H1 (cell line): ENCODE data around the gene TSEN34. TPM values are rescaled to one million over a fixed set of nuclear protein-coding genes. Genes with fewer than 3 reads are reported as not detected.

ENCODE experiments used
- CTCF ChIA-PET: fragments of 300-600 bp; sonication (Branson Sonifier 250); formaldehyde crosslinking; loops from one replicate; lab custom pipeline; 2021; ENCODE audit not compliant: partially characterized antibody; lab: Charles Lee
- POLR2A ChIA-PET: fragments of 300-600 bp; sonication (Branson Sonifier 250); formaldehyde crosslinking; loops from one replicate; lab custom pipeline; 2021; ENCODE audit warnings: inconsistent platforms; ENCODE audit not compliant: partially characterized antibody; lab: Charles Lee
- DNase-seq, 2 experiments: peaks; one replicate each; pipeline versions ENCODE4 v3.0.0 to v3.0.0-alpha.2; 2010 to 2022; ENCODE audit warnings: low spot score in 2 of 2, low read depth in 1 of 2, mixed read lengths in 1 of 2
- FAIRE-seq: peaks from 2 replicates; lab custom pipeline; 2011; peaks lifted over from hg19 to GRCh38; lab: Jason Lieb, UNC
- H2AFZ ChIP-seq: 2 replicates; pipeline ENCODE4 v1.8.1; 2012; ENCODE audit warnings: low read length, inconsistent platforms
- H2AK5ac ChIP-seq: 2 replicates; pipeline ENCODE4 v1.6.1; 2013; ENCODE audit warnings: low read depth, low read length
- H2BK120ac ChIP-seq: replicated peaks from 2 replicates; pipeline ENCODE3; 2013; ENCODE audit warnings: low read depth, low read length, inconsistent platforms
- H2BK12ac ChIP-seq: 2 replicates; pipeline ENCODE4 v1.6.1; 2013; ENCODE audit warnings: low read depth, low read length
- H2BK15ac ChIP-seq: 2 replicates; pipeline ENCODE4 v1.6.1; 2013; ENCODE audit warnings: low read length
- H2BK20ac ChIP-seq: 2 replicates; pipeline ENCODE4 v1.6.1; 2013; ENCODE audit warnings: low read length
- H2BK5ac ChIP-seq: 2 replicates; pipeline ENCODE4 v1.6.1; 2013; ENCODE audit warnings: low read depth, low read length
- H3K14ac ChIP-seq: 2 replicates; pipeline ENCODE4 v1.6.1; 2013; ENCODE audit warnings: inconsistent platforms; ENCODE audit not compliant: insufficient read length
- H3K18ac ChIP-seq: 2 replicates; pipeline ENCODE4 v1.6.1; 2013; ENCODE audit warnings: low read length; ENCODE audit errors: extremely low read depth
- H3K23ac ChIP-seq: 2 replicates; pipeline ENCODE4 v1.6.1; 2013; ENCODE audit warnings: inconsistent platforms; ENCODE audit not compliant: insufficient read length
- H3K23me2 ChIP-seq: 2 replicates; pipeline ENCODE4 v1.6.1; 2013; ENCODE audit warnings: low read depth, low read length
- H3K27ac ChIP-seq: 2 replicates; pipeline ENCODE4 v1.6.1; 2011; ENCODE audit warnings: low read depth, low read length, inconsistent platforms
- H3K27me3 ChIP-seq, 4 experiments: replicated peaks in 1 of 4; 1 replicate in 1 of 4; 2 replicates in 3 of 4; pipeline versions ENCODE4 v1.6.1 to v1.8.1; 2011 to 2013; ENCODE audit warnings: low read length in 3 of 4, mild to moderate bottlenecking in 3 of 4, inconsistent platforms in 2 of 4, mixed read lengths in 2 of 4, moderate library complexity in 1 of 4; ENCODE audit not compliant: control insufficient read depth in 3 of 4, insufficient read depth in 3 of 4; ENCODE audit errors: extremely low read depth in 1 of 4
- H3K36me3 ChIP-seq, 4 experiments: 2 replicates each; pipeline versions ENCODE4 v1.6.1 to v1.8.1; 2011 to 2013; ENCODE audit warnings: mild to moderate bottlenecking in 4 of 4, low read length in 3 of 4, moderate library complexity in 2 of 4, control low read depth in 1 of 4, inconsistent platforms in 1 of 4; ENCODE audit not compliant: insufficient read depth in 4 of 4, control insufficient read depth in 2 of 4
- H3K4ac ChIP-seq: replicated peaks from 2 replicates; pipeline ENCODE3; 2013; ENCODE audit warnings: low read length, low read depth, mixed read lengths, inconsistent platforms; ENCODE audit not compliant: insufficient read length
- H3K4me1 ChIP-seq, 4 experiments: replicated peaks in 1 of 4; 1 replicate in 1 of 4; 2 replicates in 3 of 4; pipeline versions ENCODE4 v1.6.1 to v1.8.1; 2011 to 2013; ENCODE audit warnings: low read length in 3 of 4, inconsistent platforms in 2 of 4, mixed read lengths in 1 of 4; ENCODE audit not compliant: insufficient read depth in 4 of 4, control insufficient read depth in 3 of 4
- H3K4me2 ChIP-seq, 2 experiments: 2 replicates each; pipeline versions ENCODE4 v1.6.1 to v1.8.1; 2011 to 2013; ENCODE audit warnings: low read depth in 2 of 2, low read length in 2 of 2, control low read depth in 1 of 2, inconsistent platforms in 1 of 2, mild to moderate bottlenecking in 1 of 2; ENCODE audit not compliant: insufficient read depth in 1 of 2
- H3K4me3 ChIP-seq, 4 experiments: fragments of 200-600, 300-600 bp in 1 of 4; sonication (generic), shearing (Covaris generic), sonication (Bioruptor Twin) in 1 of 4; 2 replicates each; pipeline versions ENCODE4 v1.5.1 to v1.8.1; 2011 to 2016; ENCODE audit warnings: low read length in 4 of 4, low read depth in 3 of 4, control low read depth in 2 of 4, inconsistent platforms in 2 of 4, mild to moderate bottlenecking in 2 of 4, mixed read lengths in 1 of 4, moderate library complexity in 1 of 4; ENCODE audit not compliant: insufficient read depth in 2 of 4; ENCODE audit errors: extremely low read depth in 1 of 4
- H3K56ac ChIP-seq: replicated peaks from 2 replicates; pipeline ENCODE3; 2013; ENCODE audit warnings: low read depth, mild to moderate bottlenecking, mixed read lengths, low read length, inconsistent platforms; ENCODE audit not compliant: insufficient read length
- H3K79me1 ChIP-seq: 2 replicates; pipeline ENCODE4 v1.6.1; 2013; ENCODE audit warnings: low read depth, low read length, control low read depth
- H3K79me2 ChIP-seq, 2 experiments: 2 replicates each; pipeline versions ENCODE4 v1.6.1 to v1.8.1; 2012 to 2013; ENCODE audit warnings: low read length in 2 of 2, mild to moderate bottlenecking in 2 of 2, inconsistent platforms in 1 of 2; ENCODE audit not compliant: insufficient read depth in 2 of 2, control insufficient read depth in 1 of 2
- H3K9ac ChIP-seq, 4 experiments: replicated peaks in 1 of 4; 1 replicate in 1 of 4; 2 replicates in 3 of 4; pipeline versions ENCODE4 v1.6.1 to v1.8.1; 2011 to 2013; ENCODE audit warnings: low read depth in 3 of 4, low read length in 3 of 4, control low read depth in 2 of 4, mild to moderate bottlenecking in 2 of 4, moderate library complexity in 2 of 4, inconsistent platforms in 1 of 4; ENCODE audit errors: extremely low read depth in 1 of 4
- H3K9me3 ChIP-seq, 2 experiments: 2 replicates each; pipeline versions ENCODE4 v1.6.1 to v1.8.1; 2012 to 2013; ENCODE audit warnings: mild to moderate bottlenecking in 2 of 2, moderate library complexity in 2 of 2, control low read depth in 1 of 2, inconsistent platforms in 1 of 2, low read depth in 1 of 2, low read length in 1 of 2, mixed read lengths in 1 of 2; ENCODE audit not compliant: insufficient read depth in 2 of 2
- H4K20me1 ChIP-seq, 2 experiments: replicated peaks in 1 of 2; 2 replicates each; pipeline versions ENCODE3 to v1.8.1; 2011 to 2013; ENCODE audit warnings: inconsistent platforms in 2 of 2, low read length in 2 of 2, mild to moderate bottlenecking in 1 of 2; ENCODE audit not compliant: insufficient read depth in 2 of 2, control insufficient read depth in 1 of 2
- H4K5ac ChIP-seq: 2 replicates; pipeline ENCODE4 v1.6.1; 2013; ENCODE audit warnings: low read length, low read depth, mixed read lengths, inconsistent platforms; ENCODE audit not compliant: insufficient read length
- H4K8ac ChIP-seq: 2 replicates; pipeline ENCODE4 v1.8.0; 2013; ENCODE audit warnings: mild to moderate bottlenecking, moderate library complexity, low read length, inconsistent platforms; ENCODE audit not compliant: insufficient read depth; ENCODE audit errors: extremely low read depth
- H4K91ac ChIP-seq: replicated peaks from 2 replicates; pipeline ENCODE3; 2013; ENCODE audit warnings: low read length, mixed read lengths, inconsistent platforms; ENCODE audit not compliant: insufficient read length
- CHD1 ChIP-seq: IDR thresholded peaks from 2 replicates; pipeline ENCODE4 v1.6.1; 2012; ENCODE audit warnings: low read depth, low read length, improper control_type of control experiment
- KDM4A ChIP-seq: IDR thresholded peaks from one replicate; pipeline ENCODE4 v1.7.1; 2012; ENCODE audit warnings: low read depth, mild to moderate bottlenecking, moderate library complexity, low read length, inconsistent platforms; ENCODE audit not compliant: severe bottlenecking
- POLR2AphosphoS5 ChIP-seq: IDR thresholded peaks from 2 replicates; pipeline ENCODE4 v1.6.1; 2011; ENCODE audit warnings: low read depth, low read length
- WGBS, 2 experiments: shearing (Covaris generic) in 1 of 2; methylation state at CpG; one replicate each; pipeline versions ENCODE4 v1.1.6 to v1.1.7; 2013 to 2015; ENCODE audit warnings: low lambda C conversion rate in 2 of 2, mixed read lengths in 2 of 2, inconsistent platforms in 1 of 2, low coverage in 1 of 2, missing lambda C conversion rate in 1 of 2; ENCODE audit not compliant: insufficient replicate concordance in 2 of 2, insufficient coverage in 1 of 2, insufficient read length in 1 of 2; ENCODE audit errors: extremely low coverage in 1 of 2, missing lambda C conversion rate in 1 of 2; 5-methylcytosine and 5-hydroxymethylcytosine counted together
- polyA plus RNA-seq, 7 experiments: library from polyadenylated mRNA; depleted of rRNA in 3 of 7; stranded (reverse) in 5 of 7; unstranded in 2 of 7; fragments of >200 nt in 5 of 7; fragments of 200-250 nt in 2 of 7; gene quantifications; 1 replicate in 5 of 7; 2 replicates in 1 of 7; 4 replicates in 1 of 7; pipeline versions ENCODE4 v1.2.1 to v1.2.3, GENCODE V29; 2011 to 2013; ENCODE audit warnings: missing spikeins in 2 of 7, mixed read lengths in 2 of 7
- total RNA-seq: library from RNA; stranded (reverse); fragmentation: NEBNext Ultra II Directional; extraction: Animal tissue kit (Norgen Biotek cat#: 25700); gene quantifications from 2 replicates; pipeline ENCODE4 v1.2.1, GENCODE V29; 2021

TSEN34 gene
- total and polyA plus RNA-seq, 2 of the 8 experiments (the other 6 are each of a cell fraction or from before 2014, with no cell fraction given) = 22.5 to 52.3 TPM

- 87% methylated on average over 11 of the region's 11 CpGs; no CpG with 5 or more reads in 1 of the 2 experiments for WGBS, 2 experiments
- Histone ChIP-seq H2BK20ac (no peak overlapping the region), H4K5ac (no peak overlapping the region), H2BK12ac (no peak overlapping the region), H3K27ac (no peak overlapping the region), H2AFZ (no peak overlapping the region), H3K56ac (no peak overlapping the region), H2BK120ac (no peak overlapping the region), H3K27me3 (no peaks in the 10 kb centered on the region), H3K18ac (no peak overlapping the region), H3K79me2 (peaks cover 3 to 21% of the 10 kb centered on the region in 2 experiments; a peak in 3 of 4 replicates), H3K23me2 (peaks cover 1% of the 10 kb centered on the region; the same call in 1 of the 2 replicates), H2AK5ac (no peak overlapping the region), H3K4me3 (no peak overlapping the region), H3K9me3 (no peaks in the 10 kb centered on the region), H3K4me1 (peaks cover 0 to 12% (median 4%) of the 10 kb centered on the region in 4 experiments; a peak in 5 of 7 replicates), H3K23ac (no peak overlapping the region), H4K8ac (no peak overlapping the region)
- FAIRE-seq (no peak), DNase-seq (no peak)
- TF ChIP-seq CHD1 = no peak
- no peak for TF ChIP-seq POLR2AphosphoS5
- TF ChIP-seq KDM4A = no peak
- TF ChIP-seq, all 59 proteins: peak for 0
- H4K20me1 ChIP-seq = peaks cover 7 to 23% of the 10 kb centered on the region in 2 experiments
- POLR2A ChIA-PET = interaction anchor here (0.5 to 28.7 kb wide), 7 partner anchors 8 to 278 kb away, joined by 3 to 909 read pairs (median 4); partner anchors contain the start of genes RPS9, TMC4 and TSEN34
- H3K79me1 ChIP-seq = peaks cover 7% of the 10 kb centered on the region; the same call in 1 of the 2 replicates
- H4K91ac ChIP-seq = no peak overlapping the region
- H3K4ac ChIP-seq = no peak overlapping the region
- H3K9ac ChIP-seq = no peak overlapping the region
- no peak overlapping the region for H2BK5ac ChIP-seq
- peaks cover 6 to 14% (median 7%) of the 10 kb centered on the region in 4 experiments; a peak in 6 of 8 replicates for H3K36me3 ChIP-seq
- H3K14ac ChIP-seq = no peak overlapping the region
- no peak overlapping the region for H3K4me2 ChIP-seq
- CTCF ChIA-PET = interaction anchor here (0.8 to 1.1 kb wide), 2 partner anchors 11 to 28 kb away, joined by 3 read pairs; no protein-coding TSS in a partner anchor
- H2BK15ac ChIP-seq = no peak overlapping the region
These were observed 7.7 kb upstream of the TSEN34 start for GRCh38 chr19:54183431-54183830.
